SK-N-SH treated with all-trans-retinoic acid at 6 μM for 48 hours (cell line): ENCODE results near the gene ITGB7.

Experiments used
- ATAC-seq: fragments of 200-7000 bp; cut with Tn5 transposase; 3 replicates; pipeline ENCODE4 v1.9.1; 2020; ENCODE audit warnings: mild to moderate bottlenecking, moderate library complexity
- BACH2 ChIP-seq: fragments of 250-450 bp; sonication (Bioruptor Pico); IDR thresholded peaks from 2 replicates; pipeline ENCODE4 v1.9.0; 2021; ENCODE audit warnings: mild to moderate bottlenecking, borderline replicate concordance
- CSDC2 ChIP-seq: fragments of 250-450 bp; sonication (Bioruptor Pico); IDR thresholded peaks from 2 replicates; pipeline ENCODE4 v1.5.0; 2020; ENCODE audit warnings: mild to moderate bottlenecking, moderate library complexity
- ESRRG ChIP-seq: fragments of 250-450 bp; sonication (Bioruptor Pico); IDR thresholded peaks from 2 replicates; pipeline ENCODE4 v1.6.1; 2021; ENCODE audit warnings: mild to moderate bottlenecking
- GLIS3 ChIP-seq: fragments of 250-450 bp; sonication (Bioruptor Pico); IDR thresholded peaks from 2 replicates; pipeline ENCODE4 v1.5.0; 2020; ENCODE audit warnings: mild to moderate bottlenecking, moderate library complexity
- ISL1 ChIP-seq: fragments of 250-450 bp; sonication (Bioruptor Pico); IDR thresholded peaks from 2 replicates; pipeline ENCODE4 v2.1.2; 2022; ENCODE audit warnings: mild to moderate bottlenecking, moderate library complexity
- OSR1 ChIP-seq: fragments of 250-450 bp; sonication (Bioruptor Pico); IDR thresholded peaks from 2 replicates; pipeline ENCODE4 v1.8.0; 2022; ENCODE audit warnings: moderate library complexity, mild to moderate bottlenecking, inconsistent platforms
- PPARA ChIP-seq: fragments of 250-450 bp; sonication (Bioruptor Pico); IDR thresholded peaks from 2 replicates; pipeline ENCODE4 v1.5.0; 2020; ENCODE audit warnings: mild to moderate bottlenecking, borderline replicate concordance
- RARB ChIP-seq: fragments of 250-450 bp; sonication (Bioruptor Pico); IDR thresholded peaks from 2 replicates; pipeline ENCODE4 v1.8.0; 2021; ENCODE audit warnings: mild to moderate bottlenecking, moderate library complexity
- SNAI2 ChIP-seq: fragments of 250-450 bp; sonication (Bioruptor Pico); IDR thresholded peaks from 2 replicates; pipeline ENCODE4 v1.5.0; 2020; ENCODE audit warnings: mild to moderate bottlenecking, moderate library complexity
- TOX ChIP-seq: fragments of 250-450 bp; sonication (Bioruptor Pico); IDR thresholded peaks from 2 replicates; pipeline ENCODE4 v1.8.0; 2021; ENCODE audit warnings: mild to moderate bottlenecking, moderate library complexity, borderline replicate concordance
- ZC3H10 ChIP-seq: fragments of 250-450 bp; sonication (Bioruptor Pico); IDR thresholded peaks from 2 replicates; pipeline ENCODE4 v1.5.1; 2021; ENCODE audit warnings: mild to moderate bottlenecking, moderate library complexity
- ZFP3 ChIP-seq: fragments of 250-450 bp; sonication (Bioruptor Pico); IDR thresholded peaks from 2 replicates; pipeline ENCODE4 v1.5.0; 2020; ENCODE audit warnings: mild to moderate bottlenecking, moderate library complexity
- ZFP30 ChIP-seq: fragments of 450-650 bp; formaldehyde crosslinking; IDR thresholded peaks from 2 replicates; pipeline ENCODE4 v1.5.0; 2022; ENCODE audit warnings: mild to moderate bottlenecking, moderate library complexity
- ZNF565 ChIP-seq: fragments of 450-650 bp; formaldehyde crosslinking; conservative IDR thresholded peaks from 2 replicates; pipeline ENCODE4 v1.5.0; 2020; ENCODE audit warnings: low read depth, mild to moderate bottlenecking, moderate library complexity
- ZNF70 ChIP-seq: fragments of 450-650 bp; formaldehyde crosslinking; IDR thresholded peaks from 2 replicates; pipeline ENCODE4 v1.5.0; 2020; ENCODE audit warnings: mild to moderate bottlenecking, moderate library complexity
- ZNF8 ChIP-seq: fragments of 450-650 bp; formaldehyde crosslinking; IDR thresholded peaks from 2 replicates; pipeline ENCODE4 v1.5.0; 2020; ENCODE audit warnings: mild to moderate bottlenecking, moderate library complexity
- TF ChIP-seq, protein P1 (sequence below): fragments of 250-450 bp; sonication (Bioruptor Pico); IDR thresholded peaks from 2 replicates; pipeline ENCODE4 v1.8.0; 2020; ENCODE audit warnings: mild to moderate bottlenecking, moderate library complexity, borderline replicate concordance
- TF ChIP-seq, protein P2 (sequence below): fragments of 250-450 bp; sonication (Bioruptor Pico); IDR thresholded peaks from 2 replicates; pipeline ENCODE4 v1.5.1; 2020; ENCODE audit warnings: low read depth, mild to moderate bottlenecking, moderate library complexity
- TF ChIP-seq, protein P3 (sequence below): fragments of 250-450 bp; sonication (Bioruptor Pico); IDR thresholded peaks from 2 replicates; pipeline ENCODE4 v1.5.1; 2021; ENCODE audit warnings: mild to moderate bottlenecking, moderate library complexity
- TF ChIP-seq, protein P4 (sequence below): fragments of 250-450 bp; sonication (Bioruptor Pico); IDR thresholded peaks from 2 replicates; pipeline ENCODE4 v1.8.0; 2021; ENCODE audit warnings: low read depth, mild to moderate bottlenecking, moderate library complexity, borderline replicate concordance
- TF ChIP-seq, protein P5 (sequence below): fragments of 250-450 bp; sonication (Bioruptor Pico); IDR thresholded peaks from 2 replicates; pipeline ENCODE4 v1.5.0; 2020; ENCODE audit warnings: mild to moderate bottlenecking, moderate library complexity

The ITGB7 gene

DNA sequence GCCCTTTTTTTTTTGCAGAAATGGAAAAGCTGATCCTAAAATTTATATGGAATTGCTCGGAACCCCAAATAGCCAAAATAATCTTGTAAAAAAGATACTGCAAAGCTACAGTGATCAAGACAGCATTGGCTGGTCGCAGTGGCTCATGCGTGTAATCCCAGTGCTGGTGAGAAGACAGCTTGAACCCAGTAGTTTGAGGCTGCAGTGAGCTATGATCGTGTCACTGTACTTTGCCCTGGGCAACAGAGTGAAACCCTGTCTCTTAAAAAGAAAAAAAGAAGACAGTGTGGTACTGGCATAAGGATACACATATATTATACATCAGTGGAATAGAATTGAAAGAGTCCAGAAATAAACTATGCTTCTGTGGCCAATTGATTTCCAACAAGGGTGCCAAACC, 5.4 kb downstream of the ITGB7 start:
- ATAC-seq: no peak
- TF ChIP-seq BACH2 (CRISPR knock-in tag) (no peak), PPARA (CRISPR knock-in tag) (no peak), ESRRG (CRISPR knock-in tag) (no peak), ZFP3 (CRISPR knock-in tag) (no peak), ZNF70 (CRISPR knock-in tag) (no peak), ZFP30 (CRISPR knock-in tag) (no peak), SNAI2 (CRISPR knock-in tag) (no peak), RARB (no peak), TOX (CRISPR knock-in tag) (no peak), ZNF8 (CRISPR knock-in tag) (no peak), ISL1 (CRISPR knock-in tag) (no peak), CSDC2 (CRISPR knock-in tag) (no peak), ZNF565 (CRISPR knock-in tag) (no peak)
- TF ChIP-seq, protein P1, sequence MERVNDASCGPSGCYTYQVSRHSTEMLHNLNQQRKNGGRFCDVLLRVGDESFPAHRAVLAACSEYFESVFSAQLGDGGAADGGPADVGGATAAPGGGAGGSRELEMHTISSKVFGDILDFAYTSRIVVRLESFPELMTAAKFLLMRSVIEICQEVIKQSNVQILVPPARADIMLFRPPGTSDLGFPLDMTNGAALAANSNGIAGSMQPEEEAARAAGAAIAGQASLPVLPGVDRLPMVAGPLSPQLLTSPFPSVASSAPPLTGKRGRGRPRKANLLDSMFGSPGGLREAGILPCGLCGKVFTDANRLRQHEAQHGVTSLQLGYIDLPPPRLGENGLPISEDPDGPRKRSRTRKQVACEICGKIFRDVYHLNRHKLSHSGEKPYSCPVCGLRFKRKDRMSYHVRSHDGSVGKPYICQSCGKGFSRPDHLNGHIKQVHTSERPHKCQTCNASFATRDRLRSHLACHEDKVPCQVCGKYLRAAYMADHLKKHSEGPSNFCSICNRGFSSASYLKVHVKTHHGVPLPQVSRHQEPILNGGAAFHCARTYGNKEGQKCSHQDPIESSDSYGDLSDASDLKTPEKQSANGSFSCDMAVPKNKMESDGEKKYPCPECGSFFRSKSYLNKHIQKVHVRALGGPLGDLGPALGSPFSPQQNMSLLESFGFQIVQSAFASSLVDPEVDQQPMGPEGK (CRISPR knock-in tag): no peak
- TF ChIP-seq, protein P2, sequence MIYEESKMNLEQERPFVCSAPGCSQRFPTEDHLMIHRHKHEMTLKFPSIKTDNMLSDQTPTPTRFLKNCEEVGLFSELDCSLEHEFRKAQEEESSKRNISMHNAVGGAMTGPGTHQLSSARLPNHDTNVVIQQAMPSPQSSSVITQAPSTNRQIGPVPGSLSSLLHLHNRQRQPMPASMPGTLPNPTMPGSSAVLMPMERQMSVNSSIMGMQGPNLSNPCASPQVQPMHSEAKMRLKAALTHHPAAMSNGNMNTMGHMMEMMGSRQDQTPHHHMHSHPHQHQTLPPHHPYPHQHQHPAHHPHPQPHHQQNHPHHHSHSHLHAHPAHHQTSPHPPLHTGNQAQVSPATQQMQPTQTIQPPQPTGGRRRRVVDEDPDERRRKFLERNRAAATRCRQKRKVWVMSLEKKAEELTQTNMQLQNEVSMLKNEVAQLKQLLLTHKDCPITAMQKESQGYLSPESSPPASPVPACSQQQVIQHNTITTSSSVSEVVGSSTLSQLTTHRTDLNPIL (CRISPR knock-in tag): no peak
- TF ChIP-seq, protein P3, sequence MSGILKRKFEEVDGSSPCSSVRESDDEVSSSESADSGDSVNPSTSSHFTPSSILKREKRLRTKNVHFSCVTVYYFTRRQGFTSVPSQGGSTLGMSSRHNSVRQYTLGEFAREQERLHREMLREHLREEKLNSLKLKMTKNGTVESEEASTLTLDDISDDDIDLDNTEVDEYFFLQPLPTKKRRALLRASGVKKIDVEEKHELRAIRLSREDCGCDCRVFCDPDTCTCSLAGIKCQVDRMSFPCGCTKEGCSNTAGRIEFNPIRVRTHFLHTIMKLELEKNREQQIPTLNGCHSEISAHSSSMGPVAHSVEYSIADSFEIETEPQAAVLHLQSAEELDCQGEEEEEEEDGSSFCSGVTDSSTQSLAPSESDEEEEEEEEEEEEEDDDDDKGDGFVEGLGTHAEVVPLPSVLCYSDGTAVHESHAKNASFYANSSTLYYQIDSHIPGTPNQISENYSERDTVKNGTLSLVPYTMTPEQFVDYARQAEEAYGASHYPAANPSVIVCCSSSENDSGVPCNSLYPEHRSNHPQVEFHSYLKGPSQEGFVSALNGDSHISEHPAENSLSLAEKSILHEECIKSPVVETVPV (CRISPR knock-in tag): no peak
- TF ChIP-seq, protein P4, sequence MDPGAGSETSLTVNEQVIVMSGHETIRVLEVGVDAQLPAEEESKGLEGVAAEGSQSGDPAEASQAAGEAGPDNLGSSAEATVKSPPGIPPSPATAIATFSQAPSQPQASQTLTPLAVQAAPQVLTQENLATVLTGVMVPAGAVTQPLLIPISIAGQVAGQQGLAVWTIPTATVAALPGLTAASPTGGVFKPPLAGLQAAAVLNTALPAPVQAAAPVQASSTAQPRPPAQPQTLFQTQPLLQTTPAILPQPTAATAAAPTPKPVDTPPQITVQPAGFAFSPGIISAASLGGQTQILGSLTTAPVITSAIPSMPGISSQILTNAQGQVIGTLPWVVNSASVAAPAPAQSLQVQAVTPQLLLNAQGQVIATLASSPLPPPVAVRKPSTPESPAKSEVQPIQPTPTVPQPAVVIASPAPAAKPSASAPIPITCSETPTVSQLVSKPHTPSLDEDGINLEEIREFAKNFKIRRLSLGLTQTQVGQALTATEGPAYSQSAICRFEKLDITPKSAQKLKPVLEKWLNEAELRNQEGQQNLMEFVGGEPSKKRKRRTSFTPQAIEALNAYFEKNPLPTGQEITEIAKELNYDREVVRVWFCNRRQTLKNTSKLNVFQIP (CRISPR knock-in tag): no peak

DNA sequence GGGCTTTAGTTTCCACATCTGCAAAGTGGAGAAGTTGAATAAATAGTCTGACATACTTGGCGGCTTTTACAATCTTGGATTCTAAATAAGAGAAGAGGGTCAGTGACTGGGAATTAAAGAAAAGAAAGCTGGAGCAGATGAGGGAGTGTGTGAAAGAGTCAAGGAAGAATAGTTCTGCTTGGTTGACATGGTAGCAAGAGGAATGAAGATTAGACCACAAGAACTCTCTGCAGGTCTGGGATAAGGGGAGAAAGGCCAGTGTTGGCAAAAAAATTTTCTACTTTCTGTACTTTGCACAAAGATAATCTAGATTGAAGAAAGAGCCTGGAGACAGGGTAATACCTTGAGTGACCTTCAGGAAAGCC, 5.9 kb downstream of the ITGB7 start:
- TF ChIP-seq ZNF8 (CRISPR knock-in tag) (no peak), ZFP3 (CRISPR knock-in tag) (no peak), SNAI2 (CRISPR knock-in tag) (no peak), ZFP30 (CRISPR knock-in tag) (no peak), TOX (CRISPR knock-in tag) (no peak), ZNF565 (CRISPR knock-in tag) (no peak), ESRRG (CRISPR knock-in tag) (no peak), BACH2 (CRISPR knock-in tag) (no peak), OSR1 (no peak), RARB (no peak), CSDC2 (CRISPR knock-in tag) (no peak), ZNF70 (CRISPR knock-in tag) (no peak), ZC3H10 (CRISPR knock-in tag) (no peak), GLIS3 (CRISPR knock-in tag) (no peak), ISL1 (CRISPR knock-in tag) (no peak)
- TF ChIP-seq, protein P2 (CRISPR knock-in tag): no peak
- TF ChIP-seq, protein P3 (CRISPR knock-in tag): no peak
- TF ChIP-seq, protein P5, sequence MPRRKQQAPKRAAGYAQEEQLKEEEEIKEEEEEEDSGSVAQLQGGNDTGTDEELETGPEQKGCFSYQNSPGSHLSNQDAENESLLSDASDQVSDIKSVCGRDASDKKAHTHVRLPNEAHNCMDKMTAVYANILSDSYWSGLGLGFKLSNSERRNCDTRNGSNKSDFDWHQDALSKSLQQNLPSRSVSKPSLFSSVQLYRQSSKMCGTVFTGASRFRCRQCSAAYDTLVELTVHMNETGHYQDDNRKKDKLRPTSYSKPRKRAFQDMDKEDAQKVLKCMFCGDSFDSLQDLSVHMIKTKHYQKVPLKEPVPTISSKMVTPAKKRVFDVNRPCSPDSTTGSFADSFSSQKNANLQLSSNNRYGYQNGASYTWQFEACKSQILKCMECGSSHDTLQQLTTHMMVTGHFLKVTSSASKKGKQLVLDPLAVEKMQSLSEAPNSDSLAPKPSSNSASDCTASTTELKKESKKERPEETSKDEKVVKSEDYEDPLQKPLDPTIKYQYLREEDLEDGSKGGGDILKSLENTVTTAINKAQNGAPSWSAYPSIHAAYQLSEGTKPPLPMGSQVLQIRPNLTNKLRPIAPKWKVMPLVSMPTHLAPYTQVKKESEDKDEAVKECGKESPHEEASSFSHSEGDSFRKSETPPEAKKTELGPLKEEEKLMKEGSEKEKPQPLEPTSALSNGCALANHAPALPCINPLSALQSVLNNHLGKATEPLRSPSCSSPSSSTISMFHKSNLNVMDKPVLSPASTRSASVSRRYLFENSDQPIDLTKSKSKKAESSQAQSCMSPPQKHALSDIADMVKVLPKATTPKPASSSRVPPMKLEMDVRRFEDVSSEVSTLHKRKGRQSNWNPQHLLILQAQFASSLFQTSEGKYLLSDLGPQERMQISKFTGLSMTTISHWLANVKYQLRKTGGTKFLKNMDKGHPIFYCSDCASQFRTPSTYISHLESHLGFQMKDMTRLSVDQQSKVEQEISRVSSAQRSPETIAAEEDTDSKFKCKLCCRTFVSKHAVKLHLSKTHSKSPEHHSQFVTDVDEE: no peak
- TF ChIP-seq, protein P4 (CRISPR knock-in tag): no peak
- TF ChIP-seq, protein P1 (CRISPR knock-in tag): no peak
- no peak for ATAC-seq
